Hematopoietic multipotent progenitor cell treated with erythropoietin and hydrocortisone succinate and interleukin-3 and kit ligand, for 8 days (in vitro differentiated cells): ENCODE measurements around the gene UBE2Q2.
A peak's percentile ranks its signal among the peaks of the same experiment; 100 is the strongest.

Experiments
- DNase-seq: peaks from one replicate; pipeline ENCODE4 v3.0.0-alpha.2; 2015

UBE2Q2 gene

DNA sequence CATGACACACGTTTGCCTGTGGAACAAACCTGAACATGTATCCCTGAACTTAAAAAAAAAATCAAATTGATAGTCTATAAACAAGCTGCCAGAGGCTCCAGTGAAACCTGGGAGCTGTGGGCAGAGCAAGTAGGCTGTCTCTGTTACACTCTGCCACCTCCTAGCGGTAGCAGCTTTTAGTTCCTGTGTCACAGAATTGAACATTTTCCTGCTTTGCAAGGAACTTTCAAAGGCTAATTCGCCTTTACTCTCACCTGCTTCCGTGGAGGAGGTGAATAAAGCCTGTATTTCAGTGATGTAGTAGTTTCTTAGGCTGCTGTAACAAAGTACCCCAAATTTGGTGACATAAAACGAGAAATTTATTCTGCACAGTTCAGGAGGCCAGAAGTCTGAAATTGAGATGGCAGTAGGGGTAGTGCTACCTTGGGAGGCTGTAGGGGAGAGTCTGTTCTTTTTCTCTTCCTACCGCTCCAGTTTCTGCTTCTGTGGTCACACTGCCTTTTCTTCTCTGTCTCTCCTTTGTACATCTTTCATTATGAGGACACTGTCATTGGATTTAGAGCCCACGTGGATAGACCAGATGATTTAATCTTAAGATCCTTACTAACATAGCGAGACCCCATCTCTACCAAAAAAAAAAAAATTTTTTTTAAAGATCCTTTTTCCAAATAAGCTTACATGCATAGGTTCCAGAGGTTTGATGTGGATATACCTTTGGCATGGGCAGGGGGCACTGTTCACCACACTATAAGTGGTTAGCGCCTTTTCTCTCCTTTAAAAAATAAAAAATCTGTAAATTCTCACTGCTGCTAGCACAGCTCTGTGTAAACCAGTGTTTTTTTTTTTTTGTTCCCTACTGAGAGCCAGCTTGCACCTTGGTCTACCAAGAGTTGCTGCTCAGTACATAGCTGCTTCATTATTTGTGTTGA is 85.7 kb downstream of the UBE2Q2 start:
- peak; percentile 34 for DNase-seq

DNA sequence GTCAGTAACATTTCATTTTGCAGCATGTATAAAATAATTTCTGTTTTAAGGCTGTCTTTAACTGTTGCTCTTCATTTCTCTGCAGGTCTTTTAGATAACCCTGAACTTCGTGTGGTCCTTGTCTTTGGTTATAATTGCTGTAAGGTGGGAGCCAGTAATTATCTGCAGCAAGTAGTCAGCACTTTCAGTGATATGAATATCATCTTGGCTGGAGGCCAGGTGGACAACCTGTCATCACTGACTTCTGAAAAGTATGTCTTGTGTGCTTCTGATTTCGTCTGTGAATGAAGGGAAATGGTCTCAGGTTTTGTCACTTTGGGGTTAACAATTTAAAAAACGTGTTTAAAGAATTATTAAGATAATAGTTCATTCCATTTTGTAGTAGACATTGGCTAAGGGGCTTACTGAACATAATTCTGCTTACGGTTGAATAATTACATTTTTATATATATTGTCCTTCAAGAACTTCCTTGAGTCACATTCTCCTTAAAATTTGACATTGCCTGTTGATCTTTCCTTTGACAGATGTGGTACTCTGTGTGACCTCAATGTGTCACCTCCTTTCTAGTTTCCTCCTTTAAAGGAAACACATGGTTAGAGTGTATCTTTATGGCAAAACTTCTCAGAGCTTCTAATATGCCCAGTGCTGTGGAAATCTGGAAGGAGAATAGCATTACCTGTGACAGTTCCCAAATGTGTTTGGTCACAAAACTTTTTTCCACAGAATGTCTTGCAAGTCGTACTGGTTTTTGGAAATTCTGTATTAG is 86.7 kb downstream of the UBE2Q2 start:
- DNase-seq: peak; percentile 63

DNA sequence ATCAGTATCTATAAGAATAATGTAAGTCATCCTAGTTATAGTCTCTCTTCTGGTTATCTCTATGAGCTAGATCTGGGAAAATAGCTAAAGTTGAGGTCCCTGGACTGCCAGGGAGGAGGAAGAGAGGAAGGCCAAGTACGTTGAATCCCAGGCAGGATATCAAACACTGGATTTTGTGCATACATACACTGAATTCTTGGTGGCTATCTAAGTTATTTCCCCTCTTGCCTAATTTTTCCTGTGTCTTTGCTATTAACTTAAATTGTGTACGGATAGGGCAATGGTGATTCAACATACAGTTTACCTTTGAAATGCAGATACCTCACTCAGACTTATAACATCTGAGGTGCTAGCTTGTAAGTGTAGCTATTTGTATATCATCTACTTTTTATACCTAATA is 87.6 kb downstream of the UBE2Q2 start:
- DNase-seq: no peak

DNA sequence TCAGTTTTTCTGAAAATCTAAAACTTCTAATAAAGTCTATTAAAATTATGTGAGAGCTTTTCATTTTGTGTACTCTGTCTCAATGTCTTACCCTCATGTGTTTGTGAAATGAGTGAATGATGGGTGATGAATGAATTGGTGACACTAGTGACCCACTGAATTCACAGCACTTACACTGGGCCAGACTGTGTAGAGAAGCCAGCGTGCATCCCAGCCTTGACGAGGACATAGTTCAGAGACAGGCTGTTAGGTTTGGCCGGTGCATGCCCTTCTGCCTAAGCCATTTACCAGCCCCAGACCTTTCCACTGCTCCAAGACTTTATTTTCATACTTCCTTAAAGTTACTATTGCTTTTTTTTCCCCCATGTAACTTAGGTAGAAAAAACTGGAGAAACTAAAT is 99.2 kb downstream of the UBE2Q2 start:
- no peak for DNase-seq

DNA sequence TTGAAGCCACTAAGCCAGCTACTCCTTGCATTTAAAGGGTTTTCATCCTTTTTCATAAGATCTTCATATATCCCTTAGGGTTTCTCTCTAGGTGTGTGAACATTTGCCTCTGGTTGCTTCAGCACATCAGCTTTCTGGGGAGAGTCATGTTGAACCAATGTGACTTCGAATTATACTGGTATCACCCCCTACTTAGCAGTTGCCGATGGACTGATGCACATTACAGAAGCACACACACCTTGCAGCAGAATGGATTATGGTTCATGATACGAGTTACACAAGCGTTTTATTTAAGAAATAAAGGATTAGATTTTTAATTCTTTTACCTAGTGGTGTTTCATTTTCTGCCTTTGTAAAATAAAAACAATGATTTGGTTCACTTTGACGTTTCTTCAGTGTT is 100.0 kb downstream of the UBE2Q2 start:
- DNase-seq: no peak

DNA sequence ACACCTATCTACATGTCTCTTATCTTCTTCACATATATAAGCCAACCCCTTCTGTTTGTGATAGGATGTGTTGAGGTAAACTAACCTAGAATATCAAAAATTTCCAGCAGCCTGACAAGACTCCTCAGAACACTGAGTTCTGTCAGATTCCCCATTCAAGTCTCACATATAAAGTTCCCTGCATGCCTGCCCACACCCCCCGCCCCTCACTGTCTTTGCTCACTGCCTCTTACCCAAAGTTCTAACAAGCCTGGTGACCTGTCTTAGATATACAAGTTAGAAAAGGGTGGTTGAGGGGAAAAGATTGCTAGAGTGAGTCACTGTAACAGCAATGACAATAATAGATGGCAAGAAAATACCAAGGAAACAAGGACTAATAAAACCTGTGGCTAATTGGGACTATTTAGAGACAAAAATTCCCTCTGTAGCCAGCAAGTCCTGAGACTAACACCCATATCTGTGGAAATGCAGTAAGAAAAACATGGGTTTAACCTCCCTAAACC is 100.5 kb downstream of the UBE2Q2 start:
- DNase-seq: no peak

DNA sequence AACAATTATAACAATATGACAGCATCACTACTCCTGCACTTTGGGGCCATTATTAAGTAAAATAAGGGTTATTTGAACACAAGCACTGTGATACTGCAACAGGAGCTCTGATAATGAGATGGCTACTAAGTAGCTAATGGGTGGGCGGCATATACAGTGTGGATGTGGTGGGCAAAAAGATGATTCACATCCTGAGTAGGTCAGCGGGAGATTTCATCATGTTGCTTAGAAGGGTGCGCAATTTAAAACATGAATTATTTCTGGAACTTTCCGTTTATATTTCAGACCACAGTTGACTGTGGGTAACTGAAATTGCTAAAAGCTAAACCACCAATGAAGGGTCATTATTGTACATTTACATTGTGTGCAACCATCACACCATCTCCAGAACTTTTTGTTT is 102.7 kb downstream of the UBE2Q2 start:
- DNase-seq: no peak

DNA sequence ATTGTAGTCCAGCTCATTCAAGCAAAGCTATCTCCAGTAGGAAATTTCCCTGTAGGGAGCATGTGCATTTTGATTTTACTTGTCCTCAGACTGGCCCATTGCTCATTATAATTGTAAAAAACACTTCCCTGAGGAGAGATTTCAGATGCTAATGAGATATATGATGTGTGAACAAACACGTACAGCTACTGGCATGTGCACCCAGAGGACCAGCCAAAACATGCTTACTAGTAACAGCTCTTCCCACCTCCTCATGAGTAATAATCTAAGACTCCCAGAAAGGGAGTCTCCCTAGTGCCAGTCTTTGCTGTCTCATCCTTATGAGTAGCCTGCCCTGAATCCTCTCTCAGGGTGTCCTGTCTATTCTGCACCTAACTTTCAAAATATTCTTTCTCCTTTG is 103.8 kb downstream of the UBE2Q2 start:
- DNase-seq: peak; percentile 8

DNA sequence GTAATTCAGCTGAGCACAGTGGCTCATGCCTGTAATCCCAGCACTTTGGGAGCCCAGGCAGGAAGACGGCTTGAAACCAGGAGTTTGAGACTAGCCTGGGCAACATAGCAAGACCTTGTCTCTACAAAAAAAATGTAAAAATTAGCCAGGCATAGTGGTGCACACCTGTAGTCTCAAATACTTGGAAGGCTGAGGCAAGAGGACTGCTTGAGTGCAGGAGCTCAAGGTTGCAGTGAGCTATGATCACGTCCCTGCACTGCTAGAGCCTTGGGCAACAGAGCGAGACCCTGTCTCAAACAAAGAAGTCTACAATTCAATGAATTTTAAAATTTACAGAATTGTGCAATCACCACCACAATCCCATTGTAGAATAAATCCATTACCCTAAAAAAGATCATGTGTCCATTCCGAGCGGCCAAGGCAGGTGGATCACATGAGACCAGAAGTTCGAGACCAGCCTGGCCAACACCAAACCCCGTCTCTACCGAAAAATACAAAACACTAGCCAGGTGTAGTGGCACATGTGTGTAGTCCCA is 105.6 kb downstream of the UBE2Q2 start:
- DNase-seq: no peak
